HFF-Myc (cell line): ENCODE results near the gene IRGC.

Experiments used
- DNase-seq: peaks from one replicate; pipeline ENCODE4 v3.0.0-alpha.2; 2011; ENCODE audit warnings: low read depth; ENCODE audit errors: extremely low read depth
- H3K4me3 ChIP-seq: replicated peaks from 2 replicates; pipeline ENCODE4 v1.5.1; 2011; ENCODE audit warnings: low read depth, mild to moderate bottlenecking, control low read depth, low read length
- CTCF ChIP-seq: IDR thresholded peaks from 2 replicates; pipeline ENCODE4 v1.5.1; 2012; ENCODE audit warnings: mild to moderate bottlenecking, low read depth, low read length, control low read depth; ENCODE audit errors: missing control alignments

Gene IRGC

GRCh38 chr19:43711751-43712355, 4.0 kb upstream of the IRGC start:
- TF ChIP-seq CTCF, result no peak
- no peak overlapping the region for H3K4me3 ChIP-seq
- no peak for DNase-seq

- H3K4me3 ChIP-seq, result no peak overlapping the region
- DNase-seq, result no peak
- no peak for TF ChIP-seq CTCF
Observed at GRCh38 chr19:43713208-43713607, 2.7 kb upstream of the IRGC start.

DNA sequence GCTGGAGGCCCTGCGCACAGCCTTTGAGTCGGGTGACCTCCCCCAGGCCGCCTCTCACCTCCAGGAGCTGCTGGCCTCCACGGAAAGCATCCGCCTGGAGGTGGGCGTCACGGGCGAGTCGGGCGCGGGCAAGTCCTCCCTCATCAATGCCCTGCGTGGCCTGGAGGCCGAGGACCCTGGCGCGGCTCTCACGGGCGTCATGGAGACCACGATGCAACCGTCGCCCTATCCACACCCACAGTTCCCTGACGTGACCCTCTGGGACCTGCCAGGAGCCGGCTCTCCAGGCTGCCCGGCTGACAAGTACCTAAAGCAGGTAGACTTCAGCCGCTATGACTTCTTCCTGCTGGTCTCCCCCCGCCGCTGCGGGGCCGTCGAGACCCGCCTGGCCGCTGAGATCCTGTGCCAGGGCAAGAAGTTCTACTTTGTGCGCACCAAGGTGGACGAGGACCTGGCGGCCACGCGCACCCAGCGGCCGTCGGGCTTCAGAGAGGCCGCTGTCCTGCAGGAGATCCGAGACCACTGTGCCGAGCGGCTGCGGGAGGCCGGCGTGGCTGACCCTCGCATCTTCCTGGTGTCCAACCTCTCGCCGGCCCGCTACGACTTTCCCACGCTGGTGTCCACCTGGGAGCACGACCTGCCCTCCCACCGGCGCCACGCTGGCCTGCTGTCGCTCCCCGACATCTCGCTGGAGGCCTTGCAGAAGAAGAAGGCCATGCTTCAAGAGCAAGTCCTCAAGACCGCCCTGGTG, 2.9 kb downstream of the IRGC start:
- DNase-seq, result no peak
- no peak overlapping the region for H3K4me3 ChIP-seq
- no peak for TF ChIP-seq CTCF

- DNase-seq, result no peak
- no peak overlapping the region for H3K4me3 ChIP-seq
- TF ChIP-seq CTCF, result no peak
Observed at GRCh38 chr19:43719378-43719868, 3.5 kb downstream of the IRGC start.

DNA sequence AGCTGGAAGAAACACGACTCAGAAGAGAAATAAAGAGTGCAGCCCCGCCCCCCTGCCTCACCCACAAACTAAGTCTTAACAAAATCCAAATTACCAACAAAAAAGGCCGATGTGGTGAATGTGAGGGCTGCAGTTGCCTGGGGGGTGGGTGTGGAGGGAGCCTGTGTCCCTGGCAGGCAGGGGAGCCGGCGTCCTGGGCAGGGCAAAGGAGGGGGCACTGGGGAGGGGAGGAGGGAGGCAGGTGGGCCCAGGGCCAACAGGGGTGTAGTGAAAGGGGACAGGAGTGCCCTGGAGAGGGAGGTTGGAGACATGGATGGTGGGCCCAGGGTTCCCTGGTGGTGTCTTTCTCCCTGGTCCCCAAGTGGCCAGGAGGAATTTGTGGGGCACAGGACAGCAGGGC, 4.0 kb downstream of the IRGC start:
- DNase-seq, result no peak
- no peak for TF ChIP-seq CTCF
- no peak overlapping the region for H3K4me3 ChIP-seq

GRCh38 chr19:43720936-43721335, 5.1 kb downstream of the IRGC start:
- H3K4me3 ChIP-seq, result no peak overlapping the region
- no peak for DNase-seq
- no peak for TF ChIP-seq CTCF
